Upper lobe of right lung (tissue), 1 donor: ENCODE results near the gene CETP. TPM values are rescaled to one million over a fixed set of nuclear protein-coding genes. Genes with fewer than 3 reads are reported as not detected.
"Not testable (repeated sequence)": the region's sequence is repeated elsewhere in the genome, so short reads cannot be mapped to it uniquely, and the experiment has no call there.

ENCODE experiments used
- ATAC-seq: fragments of 200-7000 bp; cut with Tn5 transposase; one replicate; pipeline ENCODE4 v1.9.1; 2020; ENCODE audit warnings: mild to moderate bottlenecking, moderate library complexity
- DNase-seq: peaks from one replicate; pipeline ENCODE4 v3.0.0-alpha.2; 2020
- H3K27ac ChIP-seq: fragments of 200-600 bp; one replicate; pipeline ENCODE4 v1.8.0; 2022
- H3K27me3 ChIP-seq: fragments of 200-600 bp; one replicate; pipeline ENCODE4 v1.8.0; 2022; ENCODE audit warnings: mild to moderate bottlenecking
- H3K36me3 ChIP-seq: fragments of 200-600 bp; one replicate; pipeline ENCODE4 v1.8.0; 2022
- H3K4me1 ChIP-seq: fragments of 200-600 bp; one replicate; pipeline ENCODE4 v1.8.0; 2022
- H3K4me3 ChIP-seq: fragments of 200-600 bp; one replicate; pipeline ENCODE4 v1.8.0; 2022; ENCODE audit warnings: mild to moderate bottlenecking
- H3K9me3 ChIP-seq: fragments of 200-600 bp; one replicate; pipeline ENCODE4 v1.8.0; 2022
- intact Hi-C: fragments of 100-400 bp; cut with DNase I; formaldehyde crosslinking; loops from one replicate; pipeline ENCODE4 v1.11.0; 2022
- total RNA-seq: library from RNA; stranded (reverse); fragmentation: NEBNext Ultra II Directional; extraction: Animal tissue kit (Norgen Biotek cat#: 25700); gene quantifications from one replicate; pipeline ENCODE4 v1.2.1, GENCODE V29; 2021
- TF ChIP-seq, protein P1 (sequence below): fragments of 200-600 bp; IDR thresholded peaks from one replicate; pipeline ENCODE4 v1.8.0; 2022; ENCODE audit warnings: antibody characterized with exemption
- donor health status: DM: no; HTN: yes; CAD: no; lungs with severe emphysema.

The CETP gene
- total RNA-seq, 1 donor from 2014 or later, result 1.9 TPM

DNA sequence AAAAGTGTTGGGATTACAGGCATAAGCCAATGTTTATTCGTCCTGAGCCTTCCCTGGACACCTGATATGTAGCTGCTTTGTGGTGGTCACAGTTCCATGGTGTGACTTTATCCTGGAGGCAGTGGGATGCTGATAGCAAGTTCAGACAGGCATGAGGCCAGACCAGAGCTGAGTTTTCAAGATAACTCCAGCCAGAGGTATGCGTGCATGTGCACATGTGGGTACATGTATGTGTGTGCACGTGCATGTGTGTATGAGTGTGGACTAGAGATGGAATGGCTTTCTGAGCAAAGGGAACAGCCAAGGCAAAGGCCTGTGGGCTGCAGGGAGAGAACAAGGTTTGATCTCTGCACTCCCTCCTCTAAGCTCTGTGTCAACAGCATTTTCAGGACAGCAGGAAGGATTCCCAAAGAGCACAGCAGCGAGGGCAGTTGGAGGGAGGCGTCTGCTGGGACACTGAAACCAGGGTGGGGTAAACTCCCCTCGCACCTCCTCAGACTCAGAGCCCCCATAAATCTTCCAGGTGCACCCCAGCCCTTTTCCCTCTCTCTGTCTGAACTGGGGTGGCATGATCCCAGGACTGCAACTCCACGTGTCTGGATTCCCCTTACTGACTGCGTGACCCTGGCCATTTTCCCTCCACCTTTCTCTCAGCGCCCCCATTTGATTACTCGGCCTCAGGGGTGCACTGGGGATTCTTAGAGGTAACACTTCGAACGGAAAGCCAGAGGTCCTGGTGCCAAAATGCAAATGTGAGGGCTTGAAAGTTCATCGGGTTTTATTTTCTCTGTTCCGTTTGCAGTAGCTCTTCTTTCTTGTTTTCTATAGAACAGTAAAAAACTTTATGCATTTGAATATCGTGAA, 42.9 kb downstream of the CETP start:
- Histone ChIP-seq H3K4me3 (no peak overlapping the region), H3K4me1 (peaks cover 15% of the 10 kb centered on the region), H3K36me3 (peaks cover 8% of the 10 kb centered on the region), H3K9me3 (no peaks in the 10 kb centered on the region), H3K27me3 (no peaks in the 10 kb centered on the region), H3K27ac (no peak overlapping the region)
- DNase-seq (peak; percentile 16), ATAC-seq (no peak)
- intact Hi-C loops, result no loop called here
- TF ChIP-seq, protein P1, sequence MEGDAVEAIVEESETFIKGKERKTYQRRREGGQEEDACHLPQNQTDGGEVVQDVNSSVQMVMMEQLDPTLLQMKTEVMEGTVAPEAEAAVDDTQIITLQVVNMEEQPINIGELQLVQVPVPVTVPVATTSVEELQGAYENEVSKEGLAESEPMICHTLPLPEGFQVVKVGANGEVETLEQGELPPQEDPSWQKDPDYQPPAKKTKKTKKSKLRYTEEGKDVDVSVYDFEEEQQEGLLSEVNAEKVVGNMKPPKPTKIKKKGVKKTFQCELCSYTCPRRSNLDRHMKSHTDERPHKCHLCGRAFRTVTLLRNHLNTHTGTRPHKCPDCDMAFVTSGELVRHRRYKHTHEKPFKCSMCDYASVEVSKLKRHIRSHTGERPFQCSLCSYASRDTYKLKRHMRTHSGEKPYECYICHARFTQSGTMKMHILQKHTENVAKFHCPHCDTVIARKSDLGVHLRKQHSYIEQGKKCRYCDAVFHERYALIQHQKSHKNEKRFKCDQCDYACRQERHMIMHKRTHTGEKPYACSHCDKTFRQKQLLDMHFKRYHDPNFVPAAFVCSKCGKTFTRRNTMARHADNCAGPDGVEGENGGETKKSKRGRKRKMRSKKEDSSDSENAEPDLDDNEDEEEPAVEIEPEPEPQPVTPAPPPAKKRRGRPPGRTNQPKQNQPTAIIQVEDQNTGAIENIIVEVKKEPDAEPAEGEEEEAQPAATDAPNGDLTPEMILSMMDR, result no peak

DNA sequence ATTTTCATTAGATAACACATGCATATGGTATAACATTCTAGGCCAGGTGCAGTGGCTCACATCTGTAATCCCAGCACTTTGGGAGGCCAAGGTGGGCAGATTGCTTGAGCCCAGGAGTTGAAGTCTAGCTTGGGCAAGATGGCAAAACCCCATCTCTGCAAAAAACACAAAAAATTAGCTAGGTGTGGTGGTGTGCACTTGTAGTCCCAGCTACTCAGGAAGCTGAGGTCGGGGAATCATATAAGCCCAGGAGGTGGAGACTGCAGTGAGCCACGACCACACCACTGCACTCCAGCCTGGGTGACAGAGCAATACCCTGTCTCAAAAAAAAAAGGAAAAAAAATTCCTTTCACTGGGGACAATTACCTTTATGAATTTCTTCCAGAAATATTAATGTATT, 43.8 kb downstream of the CETP start:
- H3K27ac ChIP-seq, H3K9me3 ChIP-seq, H3K36me3 ChIP-seq, intact Hi-C loops, ATAC-seq, H3K4me3 ChIP-seq, H3K4me1 ChIP-seq, DNase-seq, H3K27me3 ChIP-seq: not testable (repeated sequence)

DNA sequence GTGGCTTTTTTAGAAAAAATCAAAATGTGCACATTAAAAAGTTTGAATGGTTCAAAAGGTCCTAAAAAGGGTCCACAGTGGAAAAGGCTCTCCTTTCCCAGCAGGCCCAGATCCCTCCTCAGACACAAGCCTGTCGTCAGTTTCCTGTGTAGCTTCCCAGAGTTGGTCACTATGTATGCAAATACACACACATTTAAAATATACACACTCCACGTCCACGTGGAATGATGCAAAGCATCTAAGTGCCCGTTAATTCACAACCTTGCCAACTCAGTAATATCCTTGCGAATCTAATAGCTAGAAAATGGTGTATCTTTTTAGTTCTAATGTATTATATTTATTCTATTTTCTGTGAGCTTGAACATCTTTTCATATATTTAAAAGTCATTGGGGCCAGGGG, 45.3 kb downstream of the CETP start:
- TF ChIP-seq, protein P1, result no peak
- peaks cover 8% of the 10 kb centered on the region for H3K36me3 ChIP-seq
- H3K9me3 ChIP-seq, result no peaks in the 10 kb centered on the region
- intact Hi-C loops, result no loop called here
- ATAC-seq, result no peak
- no peak for DNase-seq
- no peak overlapping the region for H3K4me3 ChIP-seq
- no peak overlapping the region for H3K27ac ChIP-seq
- H3K27me3 ChIP-seq, result no peaks in the 10 kb centered on the region
- H3K4me1 ChIP-seq, result peaks cover 4% of the 10 kb centered on the region

DNA sequence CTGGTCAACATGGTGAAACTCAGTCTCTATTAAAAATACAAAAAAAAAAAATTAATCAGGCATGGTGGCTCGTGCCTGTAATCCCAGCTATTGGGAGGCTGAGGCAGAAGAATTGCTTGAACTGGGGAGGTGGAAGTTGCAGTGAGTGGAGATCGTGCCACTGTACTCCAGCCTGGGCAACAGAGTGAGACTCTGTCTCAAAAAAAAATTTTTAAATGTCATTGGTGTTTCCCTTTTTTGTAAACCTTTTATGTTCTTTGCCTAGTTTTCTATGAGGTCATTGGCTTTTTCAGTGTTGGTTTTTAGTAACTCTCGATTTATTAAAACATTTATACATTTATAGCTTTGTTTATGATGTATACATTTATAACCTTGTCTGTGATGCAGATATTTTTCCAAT, 45.8 kb downstream of the CETP start:
- DNase-seq, result no peak
- ATAC-seq, result no peak
- Histone ChIP-seq H3K4me3 (no peak overlapping the region), H3K9me3 (no peaks in the 10 kb centered on the region), H3K27me3 (no peaks in the 10 kb centered on the region), H3K4me1 (peaks cover 4% of the 10 kb centered on the region), H3K36me3 (peaks cover 8% of the 10 kb centered on the region), H3K27ac (no peak overlapping the region)
- intact Hi-C loops, result no loop called here
- TF ChIP-seq, protein P1, result no peak

DNA sequence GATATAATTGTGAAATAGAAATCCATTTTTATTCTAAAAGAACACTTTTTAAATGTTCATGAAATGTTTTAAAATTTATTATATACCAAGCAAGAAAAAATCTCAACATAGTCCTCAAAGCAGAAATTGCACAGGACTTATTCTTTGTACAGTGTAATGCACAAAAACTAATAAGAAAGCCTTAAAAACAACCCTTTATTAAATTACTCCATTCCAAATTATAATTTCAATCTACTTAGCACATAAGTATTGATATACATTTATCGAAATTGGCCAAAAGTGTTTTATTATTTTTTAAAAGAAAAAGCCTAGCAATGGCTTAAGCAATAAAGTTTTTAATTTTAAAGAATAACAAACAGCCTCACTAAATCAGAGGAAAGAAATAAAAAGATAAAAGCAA, 46.7 kb downstream of the CETP start:
- no peak overlapping the region for H3K27ac ChIP-seq
- intact Hi-C loops, result no loop called here
- no peak overlapping the region for H3K4me3 ChIP-seq
- ATAC-seq (no peak), DNase-seq (no peak)
- no peaks in the 10 kb centered on the region for H3K27me3 ChIP-seq
- peaks cover 8% of the 10 kb centered on the region for H3K36me3 ChIP-seq
- H3K4me1 ChIP-seq, result peaks cover 4% of the 10 kb centered on the region
- TF ChIP-seq, protein P1, result no peak
- no peaks in the 10 kb centered on the region for H3K9me3 ChIP-seq

DNA sequence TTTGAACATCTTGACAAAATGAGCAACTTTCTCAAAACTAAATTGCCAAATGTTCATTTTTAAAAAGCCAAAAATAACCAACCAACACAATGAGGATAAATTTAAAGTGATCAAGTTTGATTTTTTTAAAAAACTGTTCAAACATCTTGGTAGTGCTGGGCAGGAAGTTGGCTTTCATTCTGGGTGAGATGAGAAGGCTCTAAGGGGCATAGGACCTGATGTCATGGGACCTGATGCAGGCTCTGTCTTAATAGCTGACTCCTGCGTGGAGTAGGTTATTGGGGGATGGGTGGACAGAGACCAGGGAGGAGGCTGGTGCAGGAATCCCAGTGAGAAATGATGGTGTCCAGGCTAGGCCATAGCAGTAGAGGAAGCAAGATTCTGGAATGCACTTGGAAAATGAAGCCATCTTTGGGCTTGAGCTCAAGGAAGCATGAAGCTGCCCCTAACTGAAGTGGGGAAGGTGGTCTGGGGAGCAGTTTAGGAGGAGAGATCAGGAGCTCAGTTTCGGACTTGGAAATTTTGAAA, 48.0 kb downstream of the CETP start:
- H3K4me3 ChIP-seq, result no peak overlapping the region
- H3K9me3 ChIP-seq, result no peaks in the 10 kb centered on the region
- intact Hi-C loops, result no loop called here
- peaks cover 4% of the 10 kb centered on the region for H3K36me3 ChIP-seq
- peaks cover 12% of the 10 kb centered on the region for H3K4me1 ChIP-seq
- TF ChIP-seq, protein P1, result no peak
- no peak overlapping the region for H3K27ac ChIP-seq
- no peak for DNase-seq
- no peak for ATAC-seq
- no peaks in the 10 kb centered on the region for H3K27me3 ChIP-seq
